ENCODE results near the gene PIP4K2A.

DNA sequence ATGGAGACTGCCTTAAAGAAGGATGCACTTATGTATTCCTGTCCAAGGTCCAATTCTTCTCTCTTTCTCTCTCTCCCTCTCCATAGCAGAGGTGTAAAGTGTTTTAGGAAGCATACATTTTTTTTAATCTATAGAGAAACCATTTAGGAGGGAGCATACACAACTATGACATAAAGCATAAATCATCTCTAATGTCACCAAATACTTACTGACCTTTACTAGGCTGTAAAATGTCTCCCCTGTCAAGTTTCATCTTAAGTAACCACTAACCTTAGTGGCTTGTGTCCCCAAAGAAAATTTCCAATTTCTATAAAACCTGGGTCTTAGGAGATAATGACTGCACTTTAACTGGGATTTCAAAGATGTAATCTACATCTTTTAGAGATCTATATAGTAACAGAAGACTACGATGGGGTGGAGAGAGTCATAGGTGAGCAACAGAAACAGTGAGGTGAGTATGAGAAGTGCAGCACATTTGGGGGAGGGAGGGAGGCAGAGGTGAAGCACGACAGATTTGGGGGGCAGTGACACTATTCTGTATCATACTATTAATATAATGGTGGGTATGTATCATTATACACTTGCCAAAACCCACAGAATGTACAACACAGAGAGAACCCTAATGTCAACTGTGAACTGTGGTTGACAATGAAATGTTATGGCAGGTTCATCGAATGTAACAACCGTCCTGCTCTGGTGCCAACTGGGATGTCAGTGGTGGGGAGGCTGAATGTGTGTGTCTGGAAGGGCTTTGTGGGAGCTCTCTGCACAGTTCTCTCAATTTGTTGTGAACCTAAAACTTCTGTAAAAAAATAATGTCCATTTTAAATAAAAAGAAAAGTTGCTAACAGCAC is 79.5 kb downstream of the PIP4K2A start:
- TF ChIP-seq, protein P1, sequence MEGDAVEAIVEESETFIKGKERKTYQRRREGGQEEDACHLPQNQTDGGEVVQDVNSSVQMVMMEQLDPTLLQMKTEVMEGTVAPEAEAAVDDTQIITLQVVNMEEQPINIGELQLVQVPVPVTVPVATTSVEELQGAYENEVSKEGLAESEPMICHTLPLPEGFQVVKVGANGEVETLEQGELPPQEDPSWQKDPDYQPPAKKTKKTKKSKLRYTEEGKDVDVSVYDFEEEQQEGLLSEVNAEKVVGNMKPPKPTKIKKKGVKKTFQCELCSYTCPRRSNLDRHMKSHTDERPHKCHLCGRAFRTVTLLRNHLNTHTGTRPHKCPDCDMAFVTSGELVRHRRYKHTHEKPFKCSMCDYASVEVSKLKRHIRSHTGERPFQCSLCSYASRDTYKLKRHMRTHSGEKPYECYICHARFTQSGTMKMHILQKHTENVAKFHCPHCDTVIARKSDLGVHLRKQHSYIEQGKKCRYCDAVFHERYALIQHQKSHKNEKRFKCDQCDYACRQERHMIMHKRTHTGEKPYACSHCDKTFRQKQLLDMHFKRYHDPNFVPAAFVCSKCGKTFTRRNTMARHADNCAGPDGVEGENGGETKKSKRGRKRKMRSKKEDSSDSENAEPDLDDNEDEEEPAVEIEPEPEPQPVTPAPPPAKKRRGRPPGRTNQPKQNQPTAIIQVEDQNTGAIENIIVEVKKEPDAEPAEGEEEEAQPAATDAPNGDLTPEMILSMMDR (IDR thresholded peaks at IDR 0.05) = no peak
- TF ChIP-seq ZFX (IDR thresholded peaks at IDR 0.05; ENCODE audit: borderline replicate concordance) = no peak

Data from 22Rv1 (cell line).